Neural progenitor cell (in vitro differentiated cells): Measurements from ENCODE around the gene EXOC6B. TPM values are rescaled to one million over a fixed set of nuclear protein-coding genes. Genes with fewer than 3 reads are reported as not detected.
A peak's percentile ranks its signal among the peaks of the same experiment; 100 is the strongest.

ENCODE experiments used
- DNase-seq: peaks from one replicate; pipeline ENCODE4 v3.0.0-alpha.2; 2016; ENCODE audit warnings: low spot score
- H2AFZ ChIP-seq: fragments of 200-600 bp; sonication (generic); replicated peaks from 2 replicates; pipeline ENCODE4 v1.6.1; 2016; ENCODE audit warnings: antibody characterized with exemption
- H3F3A ChIP-seq: fragments of 200-600 bp; sonication (generic); 2 replicates; pipeline ENCODE4 v1.6.1; 2016; ENCODE audit warnings: antibody characterized with exemption, low read depth
- H3K27ac ChIP-seq: fragments of 200-600 bp; sonication (generic); 2 replicates; pipeline ENCODE4 v1.5.1; 2016; ENCODE audit warnings: mild to moderate bottlenecking
- H3K27me3 ChIP-seq: fragments of 200-600 bp; sonication (generic); 2 replicates; pipeline ENCODE4 v1.6.1; 2016; ENCODE audit warnings: mild to moderate bottlenecking, moderate library complexity
- H3K36me3 ChIP-seq: fragments of 200-600 bp; sonication (generic); 2 replicates; pipeline ENCODE4 v1.5.1; 2016
- H3K4me1 ChIP-seq: fragments of 200-600 bp; sonication (generic); 2 replicates; pipeline ENCODE4 v1.6.1; 2016; ENCODE audit warnings: mixed run types
- H3K4me2 ChIP-seq: fragments of 200-600 bp; sonication (generic); 2 replicates; pipeline ENCODE4 v1.6.1; 2016
- H3K4me3 ChIP-seq: fragments of 200-600 bp; sonication (generic); 2 replicates; pipeline ENCODE4 v1.5.1; 2016
- H3K79me2 ChIP-seq: fragments of 200-600 bp; sonication (generic); 2 replicates; pipeline ENCODE4 v1.6.1; 2016; ENCODE audit warnings: low read depth
- H3K9ac ChIP-seq: fragments of 200-600 bp; sonication (generic); 2 replicates; pipeline ENCODE4 v1.6.1; 2016
- H3K9me3 ChIP-seq: fragments of 200-600 bp; sonication (generic); 2 replicates; pipeline ENCODE4 v1.5.1; 2016; ENCODE audit warnings: low read depth
- H4K20me1 ChIP-seq: fragments of 200-600 bp; sonication (generic); 2 replicates; pipeline ENCODE4 v1.6.1; 2016; ENCODE audit warnings: low read depth
- H3K27ac Mint-ChIP-seq: 3 replicates; pipeline ENCODE4 v1.8.0; 2021; ENCODE audit warnings: mixed read lengths
- H3K27me3 Mint-ChIP-seq: 2 replicates; pipeline ENCODE4 v1.8.0; 2022; ENCODE audit warnings: low read depth, mild to moderate bottlenecking, inconsistent platforms, moderate library complexity, mixed read lengths; ENCODE audit not compliant: insufficient read depth
- H3K36me3 Mint-ChIP-seq: 3 replicates; pipeline ENCODE4 v1.8.0; 2021; ENCODE audit warnings: mixed read lengths
- H3K4me1 Mint-ChIP-seq: 3 replicates; pipeline ENCODE4 v1.8.0; 2021; ENCODE audit warnings: mixed read lengths
- H3K4me3 Mint-ChIP-seq: 3 replicates; pipeline ENCODE4 v1.8.0; 2021; ENCODE audit warnings: mild to moderate bottlenecking, moderate library complexity, mixed read lengths
- H3K9me3 Mint-ChIP-seq: 3 replicates; pipeline ENCODE4 v1.8.0; 2020; ENCODE audit warnings: mixed read lengths
- EZH2 ChIP-seq: fragments of 200-600 bp; sonication (generic); IDR thresholded peaks from 2 replicates; pipeline ENCODE4 v1.6.1; 2017; ENCODE audit warnings: antibody characterized with exemption, mild to moderate bottlenecking, moderate library complexity
- EZH2phosphoT487 ChIP-seq: fragments of 200-600 bp; sonication (generic); IDR thresholded peaks from 2 replicates; pipeline ENCODE4 v1.6.1; 2017; ENCODE audit warnings: antibody characterized with exemption
- total RNA-seq: library from RNA; depleted of rRNA; stranded (reverse); fragments of >200 nt; gene quantifications from 2 replicates; pipeline ENCODE4 v1.2.3, GENCODE V29; 2015; ENCODE audit warnings: low replicate concordance
- TF ChIP-seq, protein P1 (sequence below): fragments of 200-600 bp; sonication (generic); IDR thresholded peaks from 2 replicates; pipeline ENCODE4 v1.5.1; 2017; ENCODE audit warnings: antibody characterized with exemption, mild to moderate bottlenecking

Gene EXOC6B
- total RNA-seq, 1 donor from 2014 or later, result 41.2 TPM

DNA sequence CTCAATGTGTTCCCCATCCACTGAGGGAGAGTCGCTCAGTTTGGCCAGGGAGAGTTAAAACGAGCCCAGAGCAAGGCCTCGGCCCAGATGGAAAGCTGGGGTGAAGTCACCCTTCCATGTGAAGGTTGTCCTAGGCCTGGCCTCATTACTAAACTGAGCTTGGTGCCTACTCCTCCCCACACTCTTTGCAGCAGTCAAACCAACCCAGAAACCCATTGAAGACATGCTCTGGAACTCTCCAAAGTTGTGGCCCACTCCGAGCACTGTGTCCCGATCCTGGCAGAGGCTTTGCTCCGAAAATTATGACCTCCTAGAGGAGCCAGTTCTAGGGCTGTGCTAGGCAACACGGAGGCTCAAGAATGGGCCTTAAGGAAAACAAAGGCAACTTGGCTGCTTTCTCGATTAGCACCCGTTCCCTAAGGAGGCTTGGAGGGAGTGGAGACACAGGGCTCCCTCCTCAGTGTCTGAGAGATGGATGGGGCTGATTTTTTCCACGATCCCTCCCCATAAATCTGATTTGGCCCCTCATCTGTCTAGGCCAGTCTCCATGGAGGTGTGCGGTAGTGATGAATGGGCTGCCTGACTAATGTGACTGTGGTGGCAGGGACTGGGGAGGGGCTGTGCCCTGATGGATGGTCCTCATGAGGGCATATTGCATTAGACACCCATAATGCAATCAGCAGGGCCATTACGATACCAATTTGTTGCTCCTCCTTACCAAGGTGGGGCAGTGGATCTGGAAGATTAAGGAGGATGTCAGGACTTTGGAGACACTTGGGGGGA, 666.4 kb downstream of the EXOC6B start:
- Histone ChIP-seq H3K4me3 (no peak overlapping the region), H4K20me1 (no peaks in the 10 kb centered on the region), H3K4me2 (no peak overlapping the region), H3K79me2 (no peaks in the 10 kb centered on the region), H3K27ac (no peak overlapping the region), H3K9me3 (no peaks in the 10 kb centered on the region), H3K4me1 (no peaks in the 10 kb centered on the region), H2AFZ (no peak overlapping the region), H3F3A (no peaks in the 10 kb centered on the region), H3K27me3 (no peaks in the 10 kb centered on the region), H3K9ac (no peak overlapping the region), H3K36me3 (no peaks in the 10 kb centered on the region)
- TF ChIP-seq EZH2phosphoT487 (no peak), EZH2 (no peak)
- TF ChIP-seq, protein P1, sequence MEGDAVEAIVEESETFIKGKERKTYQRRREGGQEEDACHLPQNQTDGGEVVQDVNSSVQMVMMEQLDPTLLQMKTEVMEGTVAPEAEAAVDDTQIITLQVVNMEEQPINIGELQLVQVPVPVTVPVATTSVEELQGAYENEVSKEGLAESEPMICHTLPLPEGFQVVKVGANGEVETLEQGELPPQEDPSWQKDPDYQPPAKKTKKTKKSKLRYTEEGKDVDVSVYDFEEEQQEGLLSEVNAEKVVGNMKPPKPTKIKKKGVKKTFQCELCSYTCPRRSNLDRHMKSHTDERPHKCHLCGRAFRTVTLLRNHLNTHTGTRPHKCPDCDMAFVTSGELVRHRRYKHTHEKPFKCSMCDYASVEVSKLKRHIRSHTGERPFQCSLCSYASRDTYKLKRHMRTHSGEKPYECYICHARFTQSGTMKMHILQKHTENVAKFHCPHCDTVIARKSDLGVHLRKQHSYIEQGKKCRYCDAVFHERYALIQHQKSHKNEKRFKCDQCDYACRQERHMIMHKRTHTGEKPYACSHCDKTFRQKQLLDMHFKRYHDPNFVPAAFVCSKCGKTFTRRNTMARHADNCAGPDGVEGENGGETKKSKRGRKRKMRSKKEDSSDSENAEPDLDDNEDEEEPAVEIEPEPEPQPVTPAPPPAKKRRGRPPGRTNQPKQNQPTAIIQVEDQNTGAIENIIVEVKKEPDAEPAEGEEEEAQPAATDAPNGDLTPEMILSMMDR, result no peak
- H3K9me3 Mint-ChIP-seq, result no peaks in the 10 kb centered on the region
- H3K4me1 Mint-ChIP-seq, result peaks cover 3% of the 10 kb centered on the region
- peaks cover 6% of the 10 kb centered on the region for H3K27me3 Mint-ChIP-seq
- no peaks in the 10 kb centered on the region for H3K36me3 Mint-ChIP-seq
- no peak overlapping the region for H3K27ac Mint-ChIP-seq
- no peak for DNase-seq
- H3K4me3 Mint-ChIP-seq, result peak overlapping the region; percentile 29

DNA sequence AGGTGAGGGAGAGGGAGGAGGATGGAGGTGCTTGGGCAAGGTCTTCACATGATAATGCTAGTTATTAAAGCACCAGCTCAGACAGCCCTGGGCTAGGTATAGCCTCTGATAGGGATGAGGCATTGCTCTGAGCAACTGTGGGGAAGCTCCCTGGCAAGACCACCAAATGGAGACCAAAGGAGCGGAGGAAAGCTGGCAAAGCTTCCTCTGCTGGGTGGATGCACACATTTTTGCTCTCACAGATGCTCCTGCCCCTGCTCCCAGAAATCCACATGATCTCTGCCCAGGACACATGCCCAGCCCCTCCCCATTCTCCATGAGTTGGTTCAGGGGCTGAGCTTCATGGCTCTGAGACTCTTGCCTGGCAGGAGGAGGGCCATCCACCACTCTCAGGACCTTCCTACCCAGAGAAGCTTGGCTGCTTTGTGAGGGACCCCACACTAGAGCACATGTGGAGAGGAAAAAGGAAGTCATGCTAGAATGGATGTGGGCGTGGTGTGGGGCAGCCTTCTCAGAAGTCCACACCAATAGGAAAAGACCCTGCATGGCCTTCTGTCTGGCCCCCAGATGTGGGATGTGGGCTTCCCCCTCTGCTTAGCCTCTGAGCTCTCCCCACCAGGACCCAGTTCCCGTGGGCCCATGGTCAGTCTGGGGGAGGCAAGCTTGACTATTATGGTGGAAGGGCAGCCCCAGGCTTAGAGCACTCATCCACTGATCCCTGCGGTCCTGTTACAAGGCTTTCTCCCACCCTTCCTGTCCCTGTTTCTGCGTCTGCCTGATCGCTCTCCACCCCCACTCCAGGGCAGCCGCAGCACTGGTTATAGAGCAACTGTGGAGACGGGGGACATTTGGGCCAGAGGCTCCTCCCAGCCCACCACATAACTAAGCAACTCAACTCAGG, 667.7 kb downstream of the EXOC6B start:
- H3K4me3 Mint-ChIP-seq, result no peak overlapping the region
- no peaks in the 10 kb centered on the region for H3K4me1 ChIP-seq
- H3K9me3 ChIP-seq, result no peaks in the 10 kb centered on the region
- peaks cover 10% of the 10 kb centered on the region for H3K27me3 Mint-ChIP-seq
- H3K27ac ChIP-seq, result no peak overlapping the region
- no peaks in the 10 kb centered on the region for H4K20me1 ChIP-seq
- H3K4me3 ChIP-seq, result no peak overlapping the region
- no peak for TF ChIP-seq EZH2phosphoT487
- no peak for TF ChIP-seq EZH2
- TF ChIP-seq, protein P1, result no peak
- no peak overlapping the region for H3K4me2 ChIP-seq
- H3K27ac Mint-ChIP-seq, result no peak overlapping the region
- no peak overlapping the region for H2AFZ ChIP-seq
- DNase-seq, result no peak
- no peaks in the 10 kb centered on the region for H3K9me3 Mint-ChIP-seq
- no peaks in the 10 kb centered on the region for H3K36me3 Mint-ChIP-seq
- no peaks in the 10 kb centered on the region for H3K79me2 ChIP-seq
- no peaks in the 10 kb centered on the region for H3K27me3 ChIP-seq
- no peaks in the 10 kb centered on the region for H3K36me3 ChIP-seq
- peaks cover 3% of the 10 kb centered on the region for H3K4me1 Mint-ChIP-seq
- H3K9ac ChIP-seq, result no peak overlapping the region
- H3F3A ChIP-seq, result no peaks in the 10 kb centered on the region

DNA sequence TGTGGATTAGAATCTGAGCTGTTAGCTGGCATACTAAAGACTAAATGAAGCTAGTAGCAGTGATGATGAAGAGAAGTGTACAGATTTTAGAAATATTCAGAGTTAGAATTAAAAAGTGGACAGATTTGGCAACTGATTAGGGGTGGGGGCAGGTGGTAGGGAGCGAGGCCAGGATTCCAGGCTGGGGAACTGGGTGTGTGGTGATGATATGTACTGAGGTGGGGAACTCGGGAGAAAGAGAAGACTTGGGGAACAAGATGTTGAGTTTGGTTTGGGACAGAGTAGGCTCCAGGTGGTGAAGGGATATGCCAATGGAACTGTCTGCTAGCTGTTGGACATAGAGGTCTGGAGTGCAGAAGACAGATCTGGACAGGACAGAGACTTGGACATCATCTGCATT, 669.0 kb downstream of the EXOC6B start:
- H3K79me2 ChIP-seq, result no peaks in the 10 kb centered on the region
- H3K4me3 Mint-ChIP-seq, result no peak overlapping the region
- H3K27me3 ChIP-seq, result peaks cover 11% of the 10 kb centered on the region
- no peak overlapping the region for H3K27ac ChIP-seq
- no peaks in the 10 kb centered on the region for H3K4me1 ChIP-seq
- no peaks in the 10 kb centered on the region for H4K20me1 ChIP-seq
- H3K9ac ChIP-seq, result no peak overlapping the region
- no peaks in the 10 kb centered on the region for H3K36me3 ChIP-seq
- peaks cover 16% of the 10 kb centered on the region for H3K27me3 Mint-ChIP-seq
- H3K4me1 Mint-ChIP-seq, result peaks cover 3% of the 10 kb centered on the region
- TF ChIP-seq, protein P1, result no peak
- no peak for TF ChIP-seq EZH2phosphoT487
- no peak for TF ChIP-seq EZH2
- no peak overlapping the region for H2AFZ ChIP-seq
- no peaks in the 10 kb centered on the region for H3K9me3 ChIP-seq
- H3K4me3 ChIP-seq, result no peak overlapping the region
- H3K9me3 Mint-ChIP-seq, result no peaks in the 10 kb centered on the region
- no peak overlapping the region for H3K27ac Mint-ChIP-seq
- H3K36me3 Mint-ChIP-seq, result no peaks in the 10 kb centered on the region
- no peaks in the 10 kb centered on the region for H3F3A ChIP-seq
- H3K4me2 ChIP-seq, result no peak overlapping the region
- DNase-seq, result no peak
